ENCODE measurements around the gene EYA4.

Gene EYA4

DNA sequence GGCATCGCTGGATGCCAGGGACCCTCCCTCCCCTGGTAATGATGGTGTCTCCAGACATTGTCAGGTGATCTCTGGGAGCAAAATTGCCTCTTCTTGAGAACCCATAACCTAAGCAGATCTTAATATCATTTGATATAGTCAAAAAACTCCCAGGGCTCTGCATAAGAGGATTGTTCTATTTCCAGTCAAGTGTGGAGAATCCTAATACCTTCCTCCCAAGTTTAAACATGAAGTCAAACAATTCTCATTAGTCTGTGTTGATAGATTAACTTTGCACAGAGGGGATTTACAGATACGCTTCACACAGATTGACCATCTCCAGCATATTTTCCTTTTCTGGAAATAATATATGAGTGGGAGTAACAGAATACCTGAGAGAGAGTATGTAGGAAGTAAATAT lies 10.5 kb downstream of the EYA4 start:
- Histone ChIP-seq H3K9me3 (ENCODE audit: control insufficient read depth, insufficient read depth, low read length) (no peaks in the 10 kb centered on the region), H3K36me3 (ENCODE audit: insufficient read depth, low read length) (no peaks in the 10 kb centered on the region), H3K9ac (ENCODE audit: low read depth, low read length) (no peak overlapping the region), H3K4me1 (ENCODE audit: insufficient read depth, low read length) (no peaks in the 10 kb centered on the region)

DNA sequence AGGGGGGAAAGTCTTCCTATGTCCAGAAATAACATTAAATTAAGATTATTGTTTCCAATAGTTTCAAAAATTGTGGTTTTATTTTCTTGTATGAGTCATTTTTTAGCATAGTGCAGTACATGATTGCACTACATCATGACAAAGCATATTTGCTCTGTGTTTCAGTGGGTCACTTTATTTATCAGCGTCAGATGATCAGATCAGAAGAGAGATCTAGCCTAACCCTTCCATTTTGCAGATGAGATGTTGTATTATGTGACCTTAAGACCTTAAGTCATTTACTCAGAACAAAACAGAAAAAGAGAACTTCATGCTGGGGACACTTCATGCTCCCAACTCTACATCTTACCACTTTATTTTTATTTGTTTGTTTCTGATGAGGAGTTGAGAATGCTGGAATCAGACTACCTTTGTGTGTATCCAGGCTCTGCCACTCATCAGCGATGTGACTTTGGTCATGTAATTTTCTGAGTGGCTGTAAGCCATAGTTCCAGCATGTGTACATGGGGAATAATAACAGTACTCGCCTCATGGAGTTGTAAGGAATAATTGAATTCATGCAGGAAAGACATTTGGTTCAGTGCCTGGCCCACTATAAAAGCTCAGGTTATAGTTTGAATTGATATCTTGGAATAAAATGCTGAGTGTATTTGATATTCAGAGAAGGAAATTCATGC lies 13.5 kb downstream of the EYA4 start:
- no peaks in the 10 kb centered on the region for H3K4me1 ChIP-seq (ENCODE audit: insufficient read depth, low read length)

DNA sequence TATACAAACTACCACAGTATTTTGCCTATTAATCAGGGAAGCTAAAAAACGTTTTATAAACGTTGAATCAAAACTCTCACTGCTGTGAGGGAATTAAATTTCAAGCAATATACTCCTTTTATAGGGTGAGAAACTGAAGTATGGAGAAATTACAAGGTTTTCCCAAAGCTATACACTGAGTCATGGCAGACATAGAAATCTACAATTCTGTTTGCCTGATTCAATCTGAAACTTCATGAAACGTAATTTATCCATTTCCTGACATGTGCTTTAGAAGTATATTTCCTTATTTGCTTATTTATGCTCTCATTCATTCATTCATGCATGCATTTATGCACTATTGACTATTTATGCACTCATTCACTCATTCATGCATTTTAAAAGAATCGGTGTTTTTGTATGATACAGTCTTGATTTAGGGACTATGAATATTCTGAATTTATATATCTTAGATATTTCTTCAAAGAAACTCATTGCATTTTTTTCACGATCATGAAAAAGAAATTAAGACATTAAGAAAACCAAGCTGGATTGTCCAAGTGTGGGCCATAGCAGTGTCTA lies 16.5 kb downstream of the EYA4 start:
- no peaks in the 10 kb centered on the region for H3K4me1 ChIP-seq (ENCODE audit: insufficient read depth, low read length)
- no peaks in the 10 kb centered on the region for H3K36me3 ChIP-seq (ENCODE audit: insufficient read depth, low read length)
- no peak overlapping the region for H3K9ac ChIP-seq (ENCODE audit: low read depth, low read length)
- H3K9me3 ChIP-seq (ENCODE audit: control insufficient read depth, insufficient read depth, low read length) = no peaks in the 10 kb centered on the region

More for the DNA sequence above, 13.5 kb downstream of the EYA4 start:
- Histone ChIP-seq H3K9me3 (ENCODE audit: control insufficient read depth, insufficient read depth, low read length) (no peaks in the 10 kb centered on the region), H3K9ac (ENCODE audit: low read depth, low read length) (no peak overlapping the region), H3K36me3 (ENCODE audit: insufficient read depth, low read length) (no peaks in the 10 kb centered on the region)

DNA sequence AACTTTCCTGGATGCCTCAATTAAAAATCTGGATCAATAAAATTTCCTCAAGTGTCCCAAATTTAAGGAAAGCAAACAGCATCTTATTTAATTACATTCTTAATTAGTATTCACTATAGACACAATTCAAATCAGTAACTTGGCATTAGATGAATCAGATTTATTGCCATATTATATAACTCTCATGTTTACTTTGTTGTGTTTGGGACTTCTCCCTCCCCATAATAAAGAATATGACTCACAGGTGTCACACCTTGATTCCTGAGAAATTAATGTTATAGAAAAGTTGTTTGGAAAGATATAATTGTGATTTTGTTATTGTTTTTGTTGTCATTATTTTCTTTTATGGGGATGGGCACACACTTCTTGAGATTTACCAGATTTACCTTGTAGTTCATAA lies 18.4 kb downstream of the EYA4 start:
- H3K9ac ChIP-seq (ENCODE audit: low read depth, low read length) = no peak overlapping the region
- H3K9me3 ChIP-seq (ENCODE audit: control insufficient read depth, insufficient read depth, low read length) = no peaks in the 10 kb centered on the region
- H3K36me3 ChIP-seq (ENCODE audit: insufficient read depth, low read length) = no peaks in the 10 kb centered on the region
- no peaks in the 10 kb centered on the region for H3K4me1 ChIP-seq (ENCODE audit: insufficient read depth, low read length)

DNA sequence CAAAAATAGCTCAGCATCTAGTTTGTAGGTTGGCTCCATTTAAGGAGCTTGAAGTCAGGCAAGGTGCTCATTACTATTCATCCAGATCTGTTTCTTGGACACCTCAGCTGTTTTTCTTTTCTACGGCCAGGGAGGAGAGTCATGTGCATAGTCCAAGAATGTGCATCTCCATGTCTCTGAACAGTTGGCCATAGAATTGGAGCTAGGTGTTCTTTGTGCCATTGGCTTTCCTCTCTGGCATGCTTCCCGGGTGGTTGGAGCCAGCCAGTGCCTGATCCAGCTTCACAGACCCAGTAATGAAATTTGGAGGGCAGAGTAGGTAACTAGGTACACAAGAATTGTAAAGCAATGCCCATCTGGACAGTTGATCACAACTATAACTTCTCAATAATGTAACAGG lies 21.6 kb downstream of the EYA4 start:
- H3K9ac ChIP-seq (ENCODE audit: low read depth, low read length) = no peak overlapping the region
- no peaks in the 10 kb centered on the region for H3K36me3 ChIP-seq (ENCODE audit: insufficient read depth, low read length)
- H3K9me3 ChIP-seq (ENCODE audit: control insufficient read depth, insufficient read depth, low read length) = no peaks in the 10 kb centered on the region
- H3K4me1 ChIP-seq (ENCODE audit: insufficient read depth, low read length) = no peaks in the 10 kb centered on the region

DNA sequence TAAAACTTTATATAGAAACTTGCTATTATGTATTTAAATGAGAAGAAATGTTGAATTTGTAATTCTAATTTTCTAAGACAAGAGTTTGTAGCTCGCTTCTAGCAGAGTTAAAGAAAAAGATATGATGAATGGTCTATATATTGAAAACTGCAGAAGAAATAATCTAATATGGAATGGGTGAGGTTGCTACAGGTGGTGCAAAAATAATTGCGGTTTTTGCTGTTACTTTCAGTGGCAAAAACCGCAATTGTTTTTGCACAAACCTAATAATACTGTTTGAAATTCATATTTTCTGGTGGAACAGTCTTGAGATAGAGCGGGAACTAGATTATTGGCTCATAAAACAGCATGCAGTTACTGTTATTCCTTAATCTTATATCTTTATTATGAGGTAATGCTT lies 23.9 kb downstream of the EYA4 start:
- H3K9ac ChIP-seq (ENCODE audit: low read depth, low read length) = no peak overlapping the region
- H3K36me3 ChIP-seq (ENCODE audit: insufficient read depth, low read length) = no peaks in the 10 kb centered on the region
- no peaks in the 10 kb centered on the region for H3K9me3 ChIP-seq (ENCODE audit: control insufficient read depth, insufficient read depth, low read length)
- no peaks in the 10 kb centered on the region for H3K4me1 ChIP-seq (ENCODE audit: insufficient read depth, low read length)

DNA sequence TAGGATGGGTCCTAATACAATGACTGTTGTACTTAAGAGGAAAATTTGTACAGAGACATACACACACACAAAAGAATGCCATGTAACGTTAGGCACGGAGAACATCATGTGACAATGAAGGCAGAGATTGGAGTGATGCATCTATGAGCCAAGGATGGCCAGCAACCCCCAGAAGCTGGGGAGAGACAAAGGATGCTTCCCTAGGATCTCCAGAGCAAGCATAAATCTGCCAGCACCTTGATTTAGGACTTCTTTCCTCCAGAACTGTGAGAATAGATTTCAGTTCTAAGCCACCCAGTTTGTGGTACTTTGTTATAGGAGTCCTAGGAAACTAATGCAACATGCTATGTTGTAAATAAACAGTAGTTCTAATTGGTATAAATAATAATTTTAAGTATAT lies 25.0 kb downstream of the EYA4 start:
- Histone ChIP-seq H3K9me3 (ENCODE audit: control insufficient read depth, insufficient read depth, low read length) (no peaks in the 10 kb centered on the region), H3K9ac (ENCODE audit: low read depth, low read length) (no peak overlapping the region), H3K36me3 (ENCODE audit: insufficient read depth, low read length) (no peaks in the 10 kb centered on the region), H3K4me1 (ENCODE audit: insufficient read depth, low read length) (no peaks in the 10 kb centered on the region)

DNA sequence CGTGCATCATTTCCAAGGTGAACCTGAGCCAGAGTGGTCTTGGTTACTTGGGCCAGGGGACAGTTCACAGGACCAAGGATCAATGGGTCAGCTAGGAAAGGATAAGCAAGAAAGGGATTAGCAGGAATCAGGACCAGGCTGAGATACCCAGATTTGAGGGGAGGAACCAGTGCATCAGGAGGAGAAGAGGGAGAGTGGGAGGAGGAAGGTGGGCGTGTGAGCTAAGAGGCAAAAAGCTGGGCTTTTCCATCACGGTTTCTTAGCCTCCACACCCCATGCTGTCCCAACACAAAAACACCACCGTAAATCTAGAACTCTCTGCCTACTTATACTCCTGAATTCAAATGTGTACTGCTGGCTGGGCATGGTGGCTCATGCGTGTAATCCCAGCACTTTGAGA lies 27.5 kb downstream of the EYA4 start:
- H3K9ac ChIP-seq (ENCODE audit: low read depth, low read length) = no peak overlapping the region
- no peaks in the 10 kb centered on the region for H3K36me3 ChIP-seq (ENCODE audit: insufficient read depth, low read length)
- H3K9me3 ChIP-seq (ENCODE audit: control insufficient read depth, insufficient read depth, low read length) = no peaks in the 10 kb centered on the region
- no peaks in the 10 kb centered on the region for H3K4me1 ChIP-seq (ENCODE audit: insufficient read depth, low read length)

DNA sequence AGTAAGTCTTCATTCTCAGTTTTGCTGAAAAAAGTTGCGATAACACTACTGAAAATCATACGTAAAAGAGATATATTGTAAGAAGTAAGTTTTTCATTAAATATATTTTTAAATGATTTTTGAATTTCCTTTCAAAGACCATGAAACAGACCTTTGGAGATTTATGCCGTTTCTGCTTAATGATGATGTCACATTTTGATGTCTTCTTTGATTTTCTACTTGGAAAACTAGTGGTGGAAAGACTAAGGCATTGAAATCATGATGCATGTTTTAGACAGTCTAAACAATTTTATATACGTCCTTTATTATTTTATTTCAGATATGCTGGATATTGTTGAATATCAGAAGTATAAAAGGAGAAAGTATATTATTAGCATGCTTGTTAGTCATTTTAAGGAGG lies 33.7 kb downstream of the EYA4 start:
- Histone ChIP-seq H3K36me3 (ENCODE audit: insufficient read depth, low read length) (no peaks in the 10 kb centered on the region), H3K9ac (ENCODE audit: low read depth, low read length) (no peak overlapping the region), H3K4me1 (ENCODE audit: insufficient read depth, low read length) (no peaks in the 10 kb centered on the region), H3K9me3 (ENCODE audit: control insufficient read depth, insufficient read depth, low read length) (no peaks in the 10 kb centered on the region)

DNA sequence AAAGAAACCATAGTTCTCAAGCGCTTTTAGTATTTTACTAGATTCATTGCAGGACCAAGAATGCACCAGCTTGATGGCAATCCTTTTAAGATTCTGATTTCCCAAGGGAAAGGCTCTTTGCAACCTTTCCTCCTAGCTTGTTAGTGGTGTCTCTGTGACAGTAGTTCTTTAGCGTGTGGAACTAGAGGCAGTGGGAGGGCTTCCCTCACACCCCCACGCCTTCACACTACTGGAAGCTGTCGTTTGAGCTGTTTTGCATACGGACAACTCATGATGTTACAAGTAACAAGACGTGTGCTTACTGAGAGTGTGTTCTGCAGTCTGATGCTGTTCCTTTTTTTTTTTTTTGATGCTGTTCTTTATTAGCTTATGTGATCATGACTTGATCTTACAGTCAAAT lies 34.1 kb downstream of the EYA4 start:
- Histone ChIP-seq H3K4me1 (ENCODE audit: insufficient read depth, low read length) (no peaks in the 10 kb centered on the region), H3K36me3 (ENCODE audit: insufficient read depth, low read length) (no peaks in the 10 kb centered on the region), H3K9me3 (ENCODE audit: control insufficient read depth, insufficient read depth, low read length) (no peaks in the 10 kb centered on the region), H3K9ac (ENCODE audit: low read depth, low read length) (no peak overlapping the region)

DNA sequence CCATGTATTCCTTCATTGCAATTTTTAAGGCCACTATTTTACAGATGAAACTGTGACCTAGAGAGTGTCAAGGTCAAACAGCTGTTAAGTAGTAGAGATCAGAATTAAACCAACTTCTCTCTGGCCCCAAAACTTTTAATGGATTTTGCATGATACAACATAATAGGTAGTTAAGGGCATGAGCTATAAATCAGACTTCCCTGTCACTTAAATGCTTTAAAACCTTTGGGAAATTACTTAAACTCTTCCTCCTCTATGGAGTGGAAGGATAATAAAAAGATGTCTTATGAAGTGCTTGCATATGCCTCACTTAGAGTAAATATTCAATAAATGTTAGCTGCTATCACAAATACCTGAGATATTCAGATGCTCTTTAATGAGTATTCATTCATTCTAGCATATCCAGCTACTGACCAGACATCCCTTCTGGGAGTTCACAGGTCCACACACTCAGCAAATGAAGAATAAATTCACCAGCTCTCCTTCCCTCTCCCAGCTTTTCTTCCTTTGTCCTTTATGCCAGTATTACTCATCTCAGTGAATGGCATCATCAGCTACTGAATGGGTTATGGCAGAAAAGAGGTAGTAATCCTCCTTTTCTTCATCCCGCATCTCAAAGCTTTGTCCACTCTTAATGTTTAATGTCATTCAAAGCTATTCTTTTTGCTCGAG lies 36.2 kb downstream of the EYA4 start:
- H3K4me1 ChIP-seq (ENCODE audit: insufficient read depth, low read length) = no peaks in the 10 kb centered on the region
- H3K36me3 ChIP-seq (ENCODE audit: insufficient read depth, low read length) = no peaks in the 10 kb centered on the region
- H3K9ac ChIP-seq (ENCODE audit: low read depth, low read length) = no peak overlapping the region
- no peaks in the 10 kb centered on the region for H3K9me3 ChIP-seq (ENCODE audit: control insufficient read depth, insufficient read depth, low read length)

DNA sequence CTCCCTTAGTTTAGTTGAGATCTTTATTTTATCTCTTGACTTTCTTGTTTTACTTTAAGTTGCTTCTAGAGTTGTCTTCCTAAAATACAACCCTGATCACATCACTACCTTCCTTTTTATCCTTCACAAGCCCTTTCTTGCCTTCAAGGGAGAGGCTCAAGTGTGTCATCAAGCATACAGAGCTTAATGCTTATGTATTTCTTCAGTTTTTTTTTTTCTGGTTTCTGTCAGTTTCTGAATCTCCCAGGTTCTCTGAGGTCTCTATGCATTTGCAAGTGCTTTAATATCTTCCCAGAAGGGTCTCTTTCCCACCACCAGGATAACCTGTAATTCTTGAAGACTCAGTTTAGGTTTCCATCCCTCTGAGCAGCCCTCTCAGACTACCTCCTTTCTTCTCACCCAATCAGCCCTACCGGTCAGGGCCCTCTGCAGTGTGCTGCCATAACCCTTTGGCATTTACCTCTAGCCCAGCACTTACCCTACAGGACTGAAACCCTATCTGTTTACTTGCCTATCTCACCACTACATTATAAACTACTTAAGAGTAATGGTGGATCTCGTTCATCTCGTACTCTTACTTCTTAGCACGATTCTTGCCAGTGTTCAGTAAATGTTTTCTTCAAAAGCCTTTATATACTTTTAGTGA lies 36.9 kb downstream of the EYA4 start:
- no peaks in the 10 kb centered on the region for H3K9me3 ChIP-seq (ENCODE audit: control insufficient read depth, insufficient read depth, low read length)
- no peak overlapping the region for H3K9ac ChIP-seq (ENCODE audit: low read depth, low read length)
- no peaks in the 10 kb centered on the region for H3K4me1 ChIP-seq (ENCODE audit: insufficient read depth, low read length)
- H3K36me3 ChIP-seq (ENCODE audit: insufficient read depth, low read length) = no peaks in the 10 kb centered on the region

DNA sequence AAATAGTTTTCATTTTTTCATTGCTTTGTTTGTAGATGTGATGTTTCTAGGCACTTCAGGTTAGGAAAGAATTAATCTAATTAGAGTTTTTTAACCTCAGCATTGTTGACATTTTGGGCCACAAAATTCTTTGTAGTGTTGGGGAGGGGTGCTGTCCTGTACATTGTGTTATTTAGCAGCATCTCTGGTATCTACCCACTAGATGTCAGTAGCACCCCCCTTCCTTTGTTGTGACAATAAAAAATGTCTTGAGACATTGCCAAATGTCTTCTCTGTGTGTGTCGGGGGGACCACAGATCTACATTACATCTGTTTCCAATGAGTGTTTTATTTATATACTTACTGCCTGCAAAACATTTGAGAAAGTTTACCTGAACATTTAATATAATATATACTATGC lies 45.6 kb downstream of the EYA4 start:
- Histone ChIP-seq H3K4me1 (ENCODE audit: insufficient read depth, low read length) (no peaks in the 10 kb centered on the region), H3K36me3 (ENCODE audit: insufficient read depth, low read length) (no peaks in the 10 kb centered on the region), H3K9me3 (ENCODE audit: control insufficient read depth, insufficient read depth, low read length) (no peaks in the 10 kb centered on the region), H3K9ac (ENCODE audit: low read depth, low read length) (no peak overlapping the region)

DNA sequence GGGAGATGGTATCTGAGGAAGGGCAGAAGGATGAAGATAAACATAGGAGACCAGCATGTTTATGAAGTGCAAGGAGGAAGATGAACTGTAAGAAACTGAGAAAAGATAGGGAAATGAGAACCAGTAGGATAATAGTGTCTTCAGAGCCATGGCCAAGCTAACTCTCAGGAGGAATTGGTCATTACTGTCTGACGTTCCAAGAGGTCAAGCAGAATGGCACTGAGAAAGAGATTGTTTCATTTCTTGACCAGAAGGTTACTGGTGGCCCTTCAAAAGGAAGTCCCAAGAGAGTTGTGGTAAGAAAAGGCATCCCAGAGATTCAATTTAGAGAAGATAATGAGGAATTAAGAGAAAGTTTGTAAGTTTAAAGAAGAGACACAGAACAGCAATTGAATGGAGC lies 47.5 kb downstream of the EYA4 start:
- Histone ChIP-seq H3K9me3 (ENCODE audit: control insufficient read depth, insufficient read depth, low read length) (no peaks in the 10 kb centered on the region), H3K4me1 (ENCODE audit: insufficient read depth, low read length) (no peaks in the 10 kb centered on the region), H3K36me3 (ENCODE audit: insufficient read depth, low read length) (no peaks in the 10 kb centered on the region), H3K9ac (ENCODE audit: low read depth, low read length) (no peak overlapping the region)
